OCI-LY7 (cell line): ENCODE results near the gene CRABP2.

Experiments
- CTCF ChIP-seq: fragments of 200-600 bp; sonication (generic); conservative IDR thresholded peaks from 2 replicates; pipeline ENCODE4 v1.5.1; 2014; ENCODE audit warnings: mild to moderate bottlenecking, antibody characterized with exemption, low read length, moderate library complexity, mixed read lengths
- EZH2phosphoT487 ChIP-seq: fragments of 200-600 bp; sonication (generic); IDR thresholded peaks from 2 replicates; pipeline ENCODE4 v1.6.1; 2018; ENCODE audit warnings: low read depth, borderline replicate concordance, mild to moderate bottlenecking, mixed run types, antibody characterized with exemption, low read length, moderate library complexity, mixed read lengths

GRCh38 chr1:156691191-156691590, 14.2 kb downstream of the CRABP2 start:
- TF ChIP-seq EZH2phosphoT487 (no peak), CTCF (no peak)
